Spleen (tissue), 7 donors: ENCODE results near the gene RAET1L.

ENCODE experiments used
- CTCF ChIP-seq, 11 experiments: fragments of 200-600 bp in 7 of 11; fragments of 450-650 bp in 4 of 11; sonication (generic) in 4 of 11; IDR thresholded peaks in 8 of 11; conservative IDR thresholded peaks in 3 of 11; 1 replicate in 7 of 11; 2 replicates in 4 of 11; pipeline versions ENCODE4 v1.4.0 to v1.8.0; 2016 to 2021; ENCODE audit warnings: antibody characterized with exemption in 11 of 11, inconsistent platforms in 4 of 11, mild to moderate bottlenecking in 1 of 11
- POLR2A ChIP-seq, 3 donors: fragments of 450-650 bp; IDR thresholded peaks; one replicate each; pipeline ENCODE4 v1.5.1; 2017; ENCODE audit warnings: antibody characterized with exemption in 3 of 3, mild to moderate bottlenecking in 1 of 3
- POLR2AphosphoS5 ChIP-seq, 3 donors: sonication (generic); formaldehyde crosslinking; IDR thresholded peaks; one replicate each; pipeline ENCODE4 v1.5.1; 2017; ENCODE audit warnings: antibody characterized with exemption in 3 of 3
- donor health status: DM: no; HTN: no; CAD: no; lungs with moderate emphysema.
- donor health status: DM: no; HTN: no; CAD: no.
- donor health status: DM: no; HTN: no; CAD: no.

- TF ChIP-seq POLR2AphosphoS5 (IDR thresholded peaks at IDR 0.05) (no peak), CTCF (IDR thresholded peaks at IDR 0.05 in 8 of 11, conservative IDR thresholded peaks at IDR 0.05 in 3 of 11) (no peak), POLR2A (IDR thresholded peaks at IDR 0.05) (no peak)
Observed at GRCh38 chr6:150018846-150019580, 6.3 kb downstream of the RAET1L start.
